ENCODE results near the gene KCMF1. TPM values are rescaled to one million over a fixed set of nuclear protein-coding genes. Genes with fewer than 3 reads are reported as not detected.

The KCMF1 gene
- total and polyA plus RNA-seq, 2 of the 13 experiments (the other 11 are each of a cell fraction or from before 2014, with no cell fraction given), result 62.1 to 116 TPM

DNA sequence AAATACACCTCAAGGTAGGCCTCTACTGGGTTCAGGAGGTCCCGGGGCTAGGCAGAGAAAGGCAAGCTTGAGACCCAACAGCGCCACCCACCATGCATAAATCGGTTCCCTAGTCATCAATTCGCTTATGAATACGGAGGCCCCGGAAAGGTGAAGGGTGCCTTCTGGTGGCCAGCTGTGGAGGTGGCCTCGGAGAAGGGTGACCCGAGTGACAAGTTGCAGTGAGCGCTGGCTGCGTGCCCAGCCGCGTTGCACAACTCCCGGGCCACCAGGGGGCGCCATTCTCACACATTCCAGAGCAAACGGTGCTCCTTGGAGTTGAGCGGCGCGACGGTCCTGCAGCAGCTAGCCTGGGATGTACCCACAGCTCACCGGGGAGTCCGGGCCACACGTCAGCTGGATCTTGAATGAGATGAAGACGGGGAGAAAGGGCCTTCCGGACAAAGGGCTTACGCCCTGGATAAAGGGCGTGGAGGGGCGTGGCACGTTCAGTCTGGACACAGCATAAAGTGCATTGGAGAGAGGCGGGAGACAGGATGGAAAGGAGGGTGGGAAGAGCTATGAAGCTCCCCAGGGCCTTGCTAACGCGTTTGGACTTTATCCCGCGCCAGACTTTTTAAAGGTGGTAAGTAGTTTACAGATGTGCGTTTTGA lies 45.1 kb upstream of the KCMF1 start (continued):
- TF ChIP-seq KMT2B (CRISPR knock-in tag; IDR thresholded peaks at IDR 0.05), result peak; percentile 71
- TF ChIP-seq, protein P1, sequence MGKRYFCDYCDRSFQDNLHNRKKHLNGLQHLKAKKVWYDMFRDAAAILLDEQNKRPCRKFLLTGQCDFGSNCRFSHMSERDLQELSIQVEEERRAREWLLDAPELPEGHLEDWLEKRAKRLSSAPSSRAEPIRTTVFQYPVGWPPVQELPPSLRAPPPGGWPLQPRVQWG (CRISPR knock-in tag; IDR thresholded peaks at IDR 0.05; ENCODE audit: borderline replicate concordance, low read depth), result no peak
- TF ChIP-seq MAFF (IDR thresholded peaks at IDR 0.05; ENCODE audit: low read depth, low read length), result peak; percentile 46; the same call in 1 of the 2 replicates
- TF ChIP-seq SUZ12 (IDR thresholded peaks at IDR 0.05; ENCODE audit: low read depth, low read length), result no peak
- TF ChIP-seq, protein P2, sequence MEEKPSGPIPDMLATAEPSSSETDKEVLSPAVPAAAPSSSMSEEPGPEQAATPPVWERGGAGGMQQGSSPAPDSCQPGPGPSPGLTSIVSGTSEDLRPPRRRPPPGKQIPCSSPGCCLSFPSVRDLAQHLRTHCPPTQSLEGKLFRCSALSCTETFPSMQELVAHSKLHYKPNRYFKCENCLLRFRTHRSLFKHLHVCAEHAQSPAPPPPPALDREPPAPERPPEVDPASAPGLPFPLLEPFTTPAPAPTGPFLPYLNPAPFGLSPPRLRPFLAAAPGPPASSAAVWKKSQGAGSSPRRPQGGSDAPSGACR (CRISPR knock-in tag; IDR thresholded peaks at IDR 0.05), result peak; percentile 31; the same call in 1 of the 2 replicates
- TF ChIP-seq ZNF761 (CRISPR knock-in tag; conservative IDR thresholded peaks at IDR 0.05), result peak; percentile 94; the same call in 1 of the 2 replicates
- TF ChIP-seq YEATS2 (CRISPR knock-in tag; IDR thresholded peaks at IDR 0.05; ENCODE audit: borderline replicate concordance), result peak; percentile 86; the same call in 1 of the 2 replicates
- TF ChIP-seq, protein P3, sequence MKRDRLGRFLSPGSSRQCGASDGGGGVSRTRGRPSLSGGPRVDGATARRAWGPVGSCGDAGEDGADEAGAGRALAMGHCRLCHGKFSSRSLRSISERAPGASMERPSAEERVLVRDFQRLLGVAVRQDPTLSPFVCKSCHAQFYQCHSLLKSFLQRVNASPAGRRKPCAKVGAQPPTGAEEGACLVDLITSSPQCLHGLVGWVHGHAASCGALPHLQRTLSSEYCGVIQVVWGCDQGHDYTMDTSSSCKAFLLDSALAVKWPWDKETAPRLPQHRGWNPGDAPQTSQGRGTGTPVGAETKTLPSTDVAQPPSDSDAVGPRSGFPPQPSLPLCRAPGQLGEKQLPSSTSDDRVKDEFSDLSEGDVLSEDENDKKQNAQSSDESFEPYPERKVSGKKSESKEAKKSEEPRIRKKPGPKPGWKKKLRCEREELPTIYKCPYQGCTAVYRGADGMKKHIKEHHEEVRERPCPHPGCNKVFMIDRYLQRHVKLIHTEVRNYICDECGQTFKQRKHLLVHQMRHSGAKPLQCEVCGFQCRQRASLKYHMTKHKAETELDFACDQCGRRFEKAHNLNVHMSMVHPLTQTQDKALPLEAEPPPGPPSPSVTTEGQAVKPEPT (CRISPR knock-in tag; IDR thresholded peaks at IDR 0.05; ENCODE audit: low read depth), result peak; percentile 95
- TF ChIP-seq ZNF563 (CRISPR knock-in tag; IDR thresholded peaks at IDR 0.05), result no peak
- peak; percentile 44; the same call in 1 of the 2 replicates for TF ChIP-seq ZIK1 (CRISPR knock-in tag; IDR thresholded peaks at IDR 0.05; ENCODE audit: borderline replicate concordance, low read depth)
- TF ChIP-seq ZFP82 (CRISPR knock-in tag; IDR thresholded peaks at IDR 0.05; ENCODE audit: borderline replicate concordance), result no peak; the same call in 1 of the 2 replicates
- TF ChIP-seq, protein P4, sequence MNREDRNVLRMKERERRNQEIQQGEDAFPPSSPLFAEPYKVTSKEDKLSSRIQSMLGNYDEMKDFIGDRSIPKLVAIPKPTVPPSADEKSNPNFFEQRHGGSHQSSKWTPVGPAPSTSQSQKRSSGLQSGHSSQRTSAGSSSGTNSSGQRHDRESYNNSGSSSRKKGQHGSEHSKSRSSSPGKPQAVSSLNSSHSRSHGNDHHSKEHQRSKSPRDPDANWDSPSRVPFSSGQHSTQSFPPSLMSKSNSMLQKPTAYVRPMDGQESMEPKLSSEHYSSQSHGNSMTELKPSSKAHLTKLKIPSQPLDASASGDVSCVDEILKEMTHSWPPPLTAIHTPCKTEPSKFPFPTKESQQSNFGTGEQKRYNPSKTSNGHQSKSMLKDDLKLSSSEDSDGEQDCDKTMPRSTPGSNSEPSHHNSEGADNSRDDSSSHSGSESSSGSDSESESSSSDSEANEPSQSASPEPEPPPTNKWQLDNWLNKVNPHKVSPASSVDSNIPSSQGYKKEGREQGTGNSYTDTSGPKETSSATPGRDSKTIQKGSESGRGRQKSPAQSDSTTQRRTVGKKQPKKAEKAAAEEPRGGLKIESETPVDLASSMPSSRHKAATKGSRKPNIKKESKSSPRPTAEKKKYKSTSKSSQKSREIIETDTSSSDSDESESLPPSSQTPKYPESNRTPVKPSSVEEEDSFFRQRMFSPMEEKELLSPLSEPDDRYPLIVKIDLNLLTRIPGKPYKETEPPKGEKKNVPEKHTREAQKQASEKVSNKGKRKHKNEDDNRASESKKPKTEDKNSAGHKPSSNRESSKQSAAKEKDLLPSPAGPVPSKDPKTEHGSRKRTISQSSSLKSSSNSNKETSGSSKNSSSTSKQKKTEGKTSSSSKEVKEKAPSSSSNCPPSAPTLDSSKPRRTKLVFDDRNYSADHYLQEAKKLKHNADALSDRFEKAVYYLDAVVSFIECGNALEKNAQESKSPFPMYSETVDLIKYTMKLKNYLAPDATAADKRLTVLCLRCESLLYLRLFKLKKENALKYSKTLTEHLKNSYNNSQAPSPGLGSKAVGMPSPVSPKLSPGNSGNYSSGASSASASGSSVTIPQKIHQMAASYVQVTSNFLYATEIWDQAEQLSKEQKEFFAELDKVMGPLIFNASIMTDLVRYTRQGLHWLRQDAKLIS (CRISPR knock-in tag; IDR thresholded peaks at IDR 0.05), result peak; percentile 34; the same call in 1 of the 2 replicates
- TF ChIP-seq ZFP1 (CRISPR knock-in tag; IDR thresholded peaks at IDR 0.05), result 0 out of 2 replicates have a peak, but pooled peaks have one; percentile 19
- no peak for TF ChIP-seq GABPA (IDR thresholded peaks at IDR 0.05; ENCODE audit: low read depth, low read length)
- TF ChIP-seq GABPA (CRISPR knock-in tag; IDR thresholded peaks at IDR 0.05; ENCODE audit: low read depth), result peak; percentile 61
- no peak for TF ChIP-seq ISX (CRISPR knock-in tag; conservative IDR thresholded peaks at IDR 0.05)
- TF ChIP-seq, protein P5, sequence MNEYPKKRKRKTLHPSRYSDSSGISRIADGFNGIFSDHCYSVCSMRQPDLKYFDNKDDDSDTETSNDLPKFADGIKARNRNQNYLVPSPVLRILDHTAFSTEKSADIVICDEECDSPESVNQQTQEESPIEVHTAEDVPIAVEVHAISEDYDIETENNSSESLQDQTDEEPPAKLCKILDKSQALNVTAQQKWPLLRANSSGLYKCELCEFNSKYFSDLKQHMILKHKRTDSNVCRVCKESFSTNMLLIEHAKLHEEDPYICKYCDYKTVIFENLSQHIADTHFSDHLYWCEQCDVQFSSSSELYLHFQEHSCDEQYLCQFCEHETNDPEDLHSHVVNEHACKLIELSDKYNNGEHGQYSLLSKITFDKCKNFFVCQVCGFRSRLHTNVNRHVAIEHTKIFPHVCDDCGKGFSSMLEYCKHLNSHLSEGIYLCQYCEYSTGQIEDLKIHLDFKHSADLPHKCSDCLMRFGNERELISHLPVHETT (CRISPR knock-in tag; conservative IDR thresholded peaks at IDR 0.05), result peak; percentile 94
- no peak for TF ChIP-seq RAD51 (IDR thresholded peaks at IDR 0.05; ENCODE audit: borderline replicate concordance)
- TF ChIP-seq ZNF24 (IDR thresholded peaks at IDR 0.05), result peak; percentile 84
- TF ChIP-seq FOXA1 (IDR thresholded peaks at IDR 0.05), result no peak
- 0 out of 2 replicates have a peak, but pooled peaks have one; percentile 60 for TF ChIP-seq FOXA1 (CRISPR knock-in tag; IDR thresholded peaks at IDR 0.05)
- no peak; the same call in 1 of the 2 replicates for TF ChIP-seq ZNF546 (CRISPR knock-in tag; conservative IDR thresholded peaks at IDR 0.05)
- TF ChIP-seq GLI4 (CRISPR knock-in tag; IDR thresholded peaks at IDR 0.05; ENCODE audit: borderline replicate concordance), result no peak
